GM19452 (cell line): ENCODE measurements around the gene FAM241B.

Source experiments
- ATAC-seq: cut with Tn5 transposase; IDR thresholded peaks from one replicate; pipeline ENCODE4 v1.9.1; 2021; ENCODE audit not compliant: unreplicated experiment

FAM241B gene

DNA sequence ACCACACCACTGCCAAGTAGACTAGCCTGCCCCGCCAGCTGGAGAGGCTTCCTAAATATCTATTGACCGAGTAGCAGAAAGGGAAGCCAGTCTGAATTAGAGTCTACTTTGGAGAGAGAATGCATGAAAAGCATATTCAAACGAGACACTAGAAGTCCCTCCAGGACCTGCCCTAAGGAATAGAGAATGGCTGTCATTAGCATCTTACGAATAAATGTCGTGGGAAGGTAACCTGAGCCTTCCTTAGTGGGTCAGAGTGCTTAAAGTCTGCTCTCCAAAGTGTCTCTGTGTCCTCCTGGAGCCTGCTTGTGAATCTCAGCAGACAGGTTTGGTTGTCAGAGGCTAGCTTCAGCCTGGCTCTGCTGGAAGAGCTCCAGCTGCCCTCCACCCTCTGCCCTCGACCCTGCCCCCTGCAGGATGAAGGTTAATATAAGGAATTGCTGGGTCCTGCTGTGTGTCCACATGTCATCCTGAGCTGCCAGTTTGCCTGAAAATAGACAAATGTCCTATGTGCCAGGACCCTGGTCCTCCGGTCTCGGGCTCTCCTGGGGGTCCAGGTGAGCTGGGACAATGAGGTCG, 33.4 kb downstream of the FAM241B start:
- no peak for ATAC-seq

DNA sequence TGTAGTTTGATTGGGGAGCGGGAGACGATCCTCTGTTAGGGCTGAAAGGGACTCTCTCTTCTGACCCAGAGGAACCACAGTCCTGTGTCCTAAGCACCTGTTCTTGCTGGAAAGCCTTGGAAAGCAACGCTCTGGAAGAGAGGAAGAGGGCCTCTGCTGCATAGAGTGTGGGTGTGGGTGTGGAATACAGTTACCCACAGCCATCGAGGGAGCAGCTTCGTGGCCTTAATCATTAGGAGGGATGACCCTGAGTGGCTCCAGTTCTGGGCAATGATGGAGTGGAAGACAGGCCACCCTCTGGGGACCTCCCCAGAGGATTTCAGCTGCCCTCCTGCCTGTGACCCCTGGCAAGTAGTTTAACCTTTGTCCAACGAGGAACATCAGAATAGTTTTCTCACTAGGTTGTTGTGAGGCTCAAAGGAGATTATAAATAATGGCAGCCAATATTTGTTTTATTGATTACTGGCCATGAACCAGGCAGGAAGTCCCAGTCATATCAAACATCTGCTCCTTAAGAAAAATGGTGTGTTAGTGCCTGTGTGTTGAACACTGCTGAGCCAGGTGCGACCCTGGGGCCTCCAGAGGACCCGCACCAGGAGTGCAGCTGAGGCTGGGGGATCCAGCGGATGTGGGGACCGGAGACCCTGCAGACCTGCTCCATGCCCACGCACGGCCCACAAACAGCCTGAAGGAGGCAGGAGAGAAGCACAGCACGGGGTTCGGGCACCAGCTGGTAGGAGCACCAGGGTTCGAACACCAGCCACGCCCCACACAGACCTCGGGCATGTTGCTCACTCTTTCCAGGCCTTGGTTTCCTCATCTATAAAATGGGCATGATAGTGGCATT, 35.6 kb downstream of the FAM241B start:
- ATAC-seq: no peak

DNA sequence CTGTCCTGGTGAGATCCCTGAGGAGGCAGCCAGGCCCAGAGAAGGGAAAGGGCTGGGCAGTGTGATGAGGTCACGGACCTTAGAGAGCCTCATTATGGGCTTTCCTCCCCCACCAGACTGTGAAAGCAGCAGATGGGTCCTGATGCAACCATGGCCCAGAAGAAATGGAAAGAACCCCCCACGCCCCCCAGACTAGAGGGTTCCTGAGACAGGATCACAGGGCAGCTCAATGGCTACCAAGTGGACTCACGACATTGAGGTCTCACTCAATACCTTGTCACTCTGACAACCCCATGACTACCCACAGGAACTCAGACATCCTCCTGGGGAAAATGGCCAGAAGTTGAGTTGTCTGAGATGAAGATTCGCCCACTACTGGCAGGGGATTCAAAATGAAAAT, 36.7 kb downstream of the FAM241B start:
- ATAC-seq: no peak

DNA sequence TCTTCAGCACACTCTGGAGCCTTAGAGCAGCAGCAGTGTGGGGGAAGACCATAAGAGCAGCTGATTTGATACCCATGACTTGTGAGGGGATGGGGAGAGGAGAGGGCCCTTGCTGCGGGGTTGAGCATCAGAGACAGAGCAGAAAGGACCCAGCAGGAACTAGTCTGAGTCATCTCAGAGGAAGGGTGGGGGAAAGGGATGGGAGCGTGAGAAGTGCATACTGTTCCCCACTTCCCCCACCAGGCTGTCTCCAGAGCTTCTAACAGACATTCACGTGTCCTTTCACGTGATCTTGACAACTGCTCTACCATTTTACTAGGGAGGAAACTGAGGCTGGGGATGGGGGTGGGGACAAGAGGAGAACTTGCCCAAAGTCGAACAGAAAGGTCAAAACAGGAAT, 38.7 kb downstream of the FAM241B start:
- no peak for ATAC-seq

DNA sequence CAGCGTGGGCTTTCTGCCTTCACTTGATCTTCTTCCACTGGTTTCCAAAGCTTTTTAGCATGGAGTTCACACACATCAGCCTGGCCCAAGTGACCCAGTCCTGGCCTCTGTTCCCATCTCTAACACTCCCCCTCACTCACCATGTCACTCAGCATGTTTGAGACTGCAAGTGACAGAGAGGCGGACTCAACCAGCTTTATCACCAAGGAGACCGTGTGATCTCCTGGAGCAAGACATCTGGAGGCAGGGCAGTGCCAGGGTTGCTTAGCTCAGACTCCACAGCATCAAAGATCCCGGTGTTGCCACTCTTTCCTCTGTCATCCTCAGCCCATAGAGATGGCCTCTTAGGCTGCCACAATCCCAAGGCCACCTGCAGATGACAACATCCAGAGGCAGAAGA, 39.4 kb downstream of the FAM241B start:
- no peak for ATAC-seq

DNA sequence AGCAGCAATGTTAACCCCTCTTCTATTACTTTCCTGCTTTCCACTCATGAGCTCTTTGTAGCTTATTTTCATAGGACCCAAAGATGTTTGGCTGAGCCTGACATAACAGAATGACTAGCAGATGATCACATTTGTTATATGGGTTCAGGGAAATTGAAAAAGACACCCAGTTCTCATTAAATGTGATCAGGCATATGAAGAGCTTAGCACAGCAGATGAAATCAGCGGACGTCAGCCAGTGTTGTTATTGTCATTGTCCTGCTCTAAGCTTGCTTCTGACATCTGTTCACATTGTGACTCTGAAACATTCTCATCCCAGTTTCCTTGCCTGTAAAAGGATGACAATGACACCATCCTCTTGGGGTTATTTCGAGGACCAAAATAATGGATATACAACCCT, 43.5 kb downstream of the FAM241B start:
- ATAC-seq: no peak

DNA sequence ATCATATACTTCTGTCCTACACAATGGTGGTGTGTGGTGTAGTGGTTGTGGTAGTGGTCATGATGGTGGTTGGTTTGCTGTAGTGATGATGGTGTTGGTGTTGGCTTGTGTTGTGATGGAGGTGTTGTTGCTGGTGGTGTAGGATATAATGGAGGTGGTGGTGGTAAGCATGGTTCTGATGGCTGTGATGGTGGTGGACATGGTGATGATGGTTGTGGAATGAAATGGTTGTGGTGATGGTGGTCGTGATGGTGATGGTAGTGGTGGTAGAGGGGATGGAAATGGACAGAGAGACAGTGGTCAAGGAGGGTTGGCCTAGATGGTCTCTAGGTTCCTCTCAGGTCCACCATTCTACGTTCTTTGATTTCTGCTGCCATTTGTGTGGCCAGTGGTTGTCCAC, 44.7 kb downstream of the FAM241B start:
- ATAC-seq: no peak

DNA sequence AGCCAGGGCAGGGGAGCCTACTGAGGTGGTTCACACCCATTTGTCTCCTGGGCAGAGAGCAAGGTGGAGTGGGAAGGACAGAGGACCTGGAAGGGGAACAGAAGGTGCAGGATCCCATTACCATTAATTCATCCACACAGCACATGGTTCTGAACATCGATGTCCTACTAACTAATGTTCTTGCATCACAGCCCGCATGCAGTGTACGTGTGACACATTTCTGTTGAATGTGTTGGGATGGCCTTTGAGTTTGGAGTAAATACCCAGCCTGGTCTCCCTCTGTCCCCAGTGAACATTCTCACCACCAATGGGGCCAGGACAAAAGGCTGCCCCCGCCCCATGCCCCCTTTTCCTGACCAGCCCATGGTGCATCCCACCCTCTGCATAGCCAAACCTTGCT, 46.3 kb downstream of the FAM241B start:
- ATAC-seq: no peak

DNA sequence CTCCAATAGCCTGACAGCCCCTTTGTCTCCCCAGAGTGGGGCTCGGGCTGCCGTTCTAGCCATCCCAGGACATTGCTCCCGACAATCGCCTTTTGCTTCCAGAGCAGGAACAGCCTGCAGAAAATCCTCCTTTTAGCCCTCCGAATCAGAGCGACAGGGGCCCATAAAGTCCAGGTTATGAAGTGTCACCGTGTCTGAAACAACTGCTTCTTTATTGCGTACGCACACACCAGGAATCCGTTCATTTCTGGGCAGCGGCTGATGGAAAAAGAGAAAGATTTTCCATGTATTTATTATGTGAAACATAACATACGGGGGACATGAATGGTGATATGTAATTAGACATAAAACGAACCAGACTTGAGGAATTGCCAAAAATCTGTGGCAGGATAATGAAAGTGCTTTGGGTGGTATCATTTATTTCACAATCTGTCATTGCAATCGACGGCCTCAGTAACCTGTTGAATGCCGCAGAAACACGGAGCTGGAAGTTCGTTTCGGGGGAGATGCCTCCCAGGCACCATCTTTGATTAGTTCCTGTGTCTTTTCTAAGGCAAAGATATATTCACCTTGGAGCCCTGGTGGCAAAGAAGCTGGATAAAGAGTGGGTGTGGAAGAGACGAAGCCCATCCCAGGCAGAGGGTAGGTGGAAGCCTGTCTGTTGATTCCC, 48.1 kb downstream of the FAM241B start:
- no peak for ATAC-seq

DNA sequence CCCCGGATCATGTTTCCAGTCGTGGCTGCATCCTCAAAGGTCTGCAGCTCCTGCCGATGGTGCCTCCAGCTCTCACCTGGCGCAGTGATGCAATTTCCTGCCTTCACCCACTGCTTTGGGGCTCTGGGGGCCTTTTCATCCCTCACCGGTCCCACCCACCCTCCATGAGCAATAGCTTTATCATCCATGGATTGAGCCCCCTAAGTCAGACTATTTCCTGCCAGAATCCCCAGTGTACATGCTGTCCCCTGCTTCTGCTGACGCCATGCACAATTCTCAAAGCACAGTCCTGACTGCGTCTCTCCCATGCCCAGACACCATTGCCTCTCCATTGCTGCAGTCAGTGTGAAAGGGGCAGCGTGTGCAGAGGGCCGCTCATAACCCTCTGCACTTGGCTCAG, 49.7 kb downstream of the FAM241B start:
- ATAC-seq: no peak

DNA sequence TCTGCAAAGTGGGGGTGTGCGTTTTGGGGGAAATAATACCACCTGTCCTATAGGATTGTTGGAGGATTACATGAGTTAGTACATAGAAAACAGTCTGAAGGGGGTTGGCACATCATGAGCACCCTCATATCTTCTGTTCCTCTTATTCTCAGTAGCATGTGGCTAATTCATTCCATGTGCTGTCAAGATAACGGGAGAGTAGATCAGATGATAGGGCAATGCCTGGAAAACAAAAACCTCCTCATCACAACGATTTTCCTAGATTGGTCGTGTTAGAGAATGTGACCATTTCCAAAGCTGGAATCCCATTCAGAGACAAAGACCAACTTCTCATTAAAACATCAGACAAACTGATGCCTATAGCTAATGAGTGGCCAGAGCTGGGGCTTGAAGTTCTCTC, 50.6 kb downstream of the FAM241B start:
- no peak for ATAC-seq

DNA sequence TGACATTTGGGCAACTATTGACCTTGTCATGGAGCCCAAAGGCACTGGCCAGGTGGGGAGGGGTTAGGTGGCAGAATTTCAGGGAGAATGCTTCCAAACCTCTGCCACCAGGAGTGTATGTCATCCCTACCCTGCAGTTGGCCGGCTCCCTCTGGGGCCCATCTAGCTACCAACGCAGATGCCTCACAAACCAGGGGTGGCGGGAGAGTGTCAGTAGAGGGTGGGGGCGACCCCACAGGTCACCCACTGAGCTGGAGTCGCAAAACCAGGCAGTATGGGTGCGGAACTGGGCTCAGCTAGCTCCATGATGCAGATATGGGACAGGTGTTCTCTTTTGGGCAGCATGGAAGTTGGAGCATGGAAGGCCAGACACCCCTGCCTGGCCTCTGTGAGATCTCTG, 51.4 kb downstream of the FAM241B start:
- ATAC-seq: no peak

DNA sequence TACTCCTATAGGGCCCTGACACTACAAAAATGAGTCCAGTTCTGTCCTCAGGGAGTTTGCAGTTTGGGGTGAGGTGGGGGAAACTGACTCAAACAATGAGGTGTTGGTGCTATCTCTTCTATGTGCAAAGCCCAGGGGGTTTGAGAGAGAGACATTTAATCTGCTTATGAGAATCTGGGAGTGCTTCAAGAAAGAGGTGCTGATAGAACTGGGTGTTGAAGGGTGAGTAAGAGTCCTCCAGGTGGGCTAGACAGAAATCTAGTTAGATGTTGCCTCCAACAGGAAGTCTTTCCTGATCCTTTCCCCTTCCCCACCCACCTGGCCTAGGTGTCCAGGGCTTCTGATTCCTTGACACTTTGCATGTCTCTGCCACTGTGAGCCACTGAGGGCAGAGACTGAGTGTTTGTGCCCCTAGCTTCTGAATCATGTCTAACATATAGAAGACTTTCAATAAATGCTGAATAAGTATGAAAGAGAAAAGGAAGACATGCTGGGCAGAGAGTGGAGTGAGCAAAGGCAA, 53.0 kb downstream of the FAM241B start:
- ATAC-seq: no peak
